HG03175 (cell line): ENCODE measurements around the gene ZNF516.

Experiments used
- ATAC-seq: cut with Tn5 transposase; IDR thresholded peaks from one replicate; pipeline ENCODE4 v1.9.1; 2021; ENCODE audit warnings: mild to moderate bottlenecking, moderate library complexity; ENCODE audit not compliant: unreplicated experiment

Gene ZNF516

DNA sequence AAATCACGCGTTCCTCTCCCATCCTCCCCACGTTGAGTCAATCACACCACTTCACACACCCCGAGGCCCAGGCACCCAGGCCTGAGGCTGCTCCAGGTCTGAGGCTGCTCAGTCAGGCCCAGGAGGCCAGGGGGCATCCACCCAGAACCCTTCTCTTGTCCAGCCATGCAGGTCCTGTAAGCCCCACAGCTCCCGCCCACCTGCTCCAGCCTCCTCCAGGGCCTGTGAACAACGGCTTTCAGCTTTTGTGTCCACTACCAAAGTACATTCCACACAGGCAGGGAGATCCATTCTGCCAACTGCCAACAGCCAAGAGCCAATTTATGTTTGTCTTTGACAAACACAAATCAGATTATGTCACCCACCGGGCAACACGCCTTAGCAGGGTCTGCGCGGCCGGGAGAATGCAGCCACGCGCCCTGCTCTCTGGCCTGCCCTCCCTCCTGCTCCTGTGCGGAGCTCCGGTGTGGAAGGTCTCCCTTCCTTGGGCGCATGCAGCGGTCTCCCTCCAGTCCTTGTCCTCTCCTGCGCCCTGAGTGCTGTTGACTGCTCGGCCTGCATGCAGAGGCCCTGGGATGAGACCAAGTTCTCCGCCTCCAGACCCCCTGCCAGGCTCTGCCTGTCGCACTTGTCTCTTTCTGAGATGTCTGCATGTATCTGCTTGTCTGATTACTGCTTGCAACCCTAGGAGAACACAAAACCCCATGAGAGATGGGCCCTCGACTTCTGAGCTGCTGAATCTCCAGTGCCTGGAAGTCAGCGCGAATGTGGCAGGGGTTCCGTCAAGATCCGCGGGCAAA lies 146.6 kb downstream of the ZNF516 start:
- ATAC-seq: no peak

DNA sequence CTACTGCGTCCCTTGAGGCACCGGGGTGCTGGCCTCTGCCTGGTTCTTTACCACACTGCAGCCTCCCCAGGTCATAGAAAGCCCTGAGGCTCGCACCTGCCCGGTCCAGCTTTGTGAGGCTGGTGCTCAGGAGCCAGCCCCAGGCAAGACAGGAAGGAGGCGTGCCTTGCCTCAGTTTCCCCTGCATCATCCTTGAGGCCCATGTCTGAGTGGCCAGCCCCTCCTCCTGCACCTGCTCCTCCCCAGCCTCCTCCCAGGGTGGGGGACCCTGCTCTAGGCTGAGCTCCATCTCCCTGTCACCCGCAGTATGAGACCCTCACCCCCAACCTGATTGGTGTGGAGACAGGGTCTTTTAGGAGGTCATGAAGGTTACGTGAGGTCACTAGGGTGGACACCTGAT lies 147.7 kb downstream of the ZNF516 start:
- no peak for ATAC-seq

DNA sequence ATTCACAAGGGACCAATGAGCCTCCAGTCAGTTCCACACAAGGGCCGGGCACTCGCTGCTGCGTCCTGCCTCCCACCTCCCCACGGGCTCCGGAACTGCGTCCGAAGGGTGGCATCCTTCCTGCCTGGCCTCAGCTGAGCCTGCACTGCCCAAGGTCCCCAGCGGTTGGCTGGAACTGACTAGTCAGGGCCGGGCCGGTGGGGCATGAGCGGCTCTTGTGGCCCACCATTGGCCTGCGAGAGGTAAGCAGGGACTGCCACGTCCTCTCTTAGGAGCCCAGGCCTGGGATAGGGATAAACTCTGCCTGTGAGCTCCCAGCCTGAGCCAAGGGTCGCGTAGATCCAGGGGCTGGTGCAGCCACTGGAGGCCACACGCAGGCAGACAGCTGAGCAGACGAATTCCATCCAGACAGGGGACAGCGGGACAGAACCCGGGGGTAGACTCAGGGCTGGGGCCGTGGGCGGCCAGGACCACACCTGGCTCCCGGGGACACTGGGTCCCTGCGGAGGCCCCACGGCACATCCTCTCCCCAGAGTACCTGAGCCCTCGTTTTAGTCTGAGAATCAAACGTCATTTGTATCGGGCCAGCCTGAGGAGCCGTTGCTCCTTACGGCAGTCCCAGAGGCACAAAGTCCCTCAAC lies 148.4 kb downstream of the ZNF516 start:
- no peak for ATAC-seq

DNA sequence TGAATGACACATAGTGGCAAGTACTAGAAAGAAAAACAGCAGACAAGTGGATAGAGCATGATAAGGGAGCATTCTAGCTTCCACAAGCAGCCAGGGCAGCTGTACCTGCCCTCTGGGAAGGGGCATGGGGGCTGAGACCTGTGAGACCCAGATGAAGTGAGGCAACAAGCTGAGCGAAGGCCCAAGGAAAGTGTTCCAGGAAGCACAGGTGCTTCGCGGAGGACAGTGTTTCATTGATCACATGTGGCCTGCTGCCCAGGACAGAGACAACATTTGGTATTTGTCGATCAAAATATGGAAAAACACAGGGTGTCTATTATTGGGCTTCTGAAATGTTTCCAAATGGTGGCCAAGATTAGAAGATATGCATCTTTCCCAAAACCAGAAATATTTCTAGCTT lies 149.1 kb downstream of the ZNF516 start:
- ATAC-seq: no peak

DNA sequence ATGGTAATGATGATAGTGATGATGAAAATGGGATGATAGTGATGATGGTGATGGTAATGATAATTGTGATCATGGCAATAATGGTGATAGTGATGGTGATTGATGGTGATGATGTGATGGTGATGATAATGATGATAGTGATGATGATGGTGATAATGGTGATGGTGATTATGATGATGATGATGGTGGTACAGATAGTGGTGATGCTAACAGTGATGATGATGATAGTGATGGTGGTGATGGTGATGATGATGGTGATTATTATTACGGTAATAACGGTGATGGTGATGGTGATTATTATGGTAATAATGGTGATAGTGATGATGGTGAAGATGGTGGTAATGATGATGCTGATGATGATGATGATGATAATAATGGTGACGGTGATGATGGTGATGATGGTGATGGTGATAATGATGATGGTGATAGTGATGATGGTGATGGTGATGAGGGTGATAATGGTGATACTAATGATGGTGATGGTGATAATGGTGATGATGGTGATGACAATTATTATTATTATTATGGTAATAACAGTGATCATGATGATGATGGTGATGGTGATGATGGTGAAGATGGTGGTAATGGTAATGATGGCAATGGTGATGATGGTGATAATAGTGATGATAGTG lies 151.0 kb downstream of the ZNF516 start:
- ATAC-seq: no peak

DNA sequence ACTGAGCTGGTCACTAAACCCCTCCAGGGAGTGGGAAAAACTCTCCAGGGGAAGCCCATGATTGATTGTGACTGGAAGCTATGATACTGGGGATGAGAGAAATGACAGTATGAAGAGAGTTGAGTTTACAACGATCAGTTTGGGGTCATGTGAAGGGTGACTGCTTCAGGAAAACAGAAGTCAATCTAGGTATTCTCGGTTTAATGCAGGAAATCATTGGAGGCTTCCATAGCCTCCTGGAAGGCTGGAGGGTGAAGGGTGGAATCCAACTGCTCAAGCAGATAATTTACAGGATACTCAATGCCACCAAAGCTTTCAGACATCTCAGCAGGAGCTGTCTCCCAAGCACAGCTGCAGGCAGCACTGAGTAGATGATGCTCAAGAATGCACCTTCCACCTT lies 154.6 kb downstream of the ZNF516 start:
- ATAC-seq: no peak

DNA sequence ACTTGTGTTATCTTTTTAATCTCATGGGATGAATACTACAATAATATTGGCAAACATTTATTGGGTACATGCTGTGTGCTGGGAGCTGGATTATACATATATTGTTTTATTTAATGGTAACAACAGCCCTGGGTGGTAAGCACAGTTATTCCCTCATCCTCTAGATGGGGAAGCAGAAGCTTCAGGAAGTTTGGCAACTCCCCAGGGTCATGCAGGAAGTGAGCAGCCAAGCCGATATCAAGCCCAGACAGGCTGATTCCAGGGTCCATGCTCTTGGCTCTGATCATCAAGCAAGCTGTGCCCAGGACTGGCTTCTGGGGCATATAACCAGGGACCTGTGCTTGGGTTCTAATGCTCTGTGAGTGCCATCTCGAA lies 155.8 kb downstream of the ZNF516 start:
- ATAC-seq: no peak

DNA sequence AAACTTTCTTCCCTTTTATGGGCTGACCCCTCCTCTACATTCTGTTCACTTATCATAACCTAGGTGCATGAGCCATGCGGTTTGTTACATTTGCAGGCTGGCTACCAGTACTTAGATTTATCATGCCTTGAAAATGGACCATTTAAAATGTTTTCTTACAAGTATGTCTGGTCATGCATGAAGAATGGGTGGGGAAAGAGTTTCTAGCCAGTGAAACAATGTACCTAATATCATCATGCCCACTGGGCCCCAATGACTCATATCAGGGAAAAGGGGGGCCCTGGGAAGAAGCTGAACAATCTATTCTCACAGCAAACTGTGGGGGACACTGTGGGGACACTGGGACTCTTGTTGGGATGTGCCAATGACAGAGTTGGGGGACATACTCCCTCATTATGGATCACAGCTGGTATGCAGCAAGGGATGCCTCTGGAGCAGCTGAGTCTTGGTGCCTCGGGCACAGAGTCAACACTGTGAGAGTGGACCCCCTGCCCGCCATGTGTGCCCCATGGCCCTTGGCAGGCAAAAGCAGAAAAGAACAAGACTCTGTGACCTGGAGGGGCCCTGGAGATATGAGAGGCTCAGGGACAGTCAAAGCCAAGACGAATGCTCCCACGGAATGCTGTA lies 156.3 kb downstream of the ZNF516 start:
- no peak for ATAC-seq

DNA sequence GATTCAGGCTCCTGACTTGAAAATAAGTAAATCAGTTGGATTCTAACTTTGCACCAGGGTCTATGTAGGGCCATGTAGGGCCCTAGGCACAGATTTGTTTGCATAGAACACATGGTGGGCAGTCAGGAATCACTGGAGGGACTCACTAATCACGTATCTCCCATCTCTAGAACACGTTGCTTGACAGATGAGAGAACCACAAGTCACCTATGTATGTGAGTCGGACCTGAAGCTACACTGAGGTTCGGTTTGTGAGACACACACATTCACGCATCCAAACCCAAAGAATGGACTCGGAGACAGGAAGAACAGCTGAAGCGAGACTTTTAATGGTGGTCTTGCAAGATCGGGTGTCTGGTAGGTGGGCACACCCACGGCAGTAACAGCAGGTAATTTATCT lies 157.0 kb downstream of the ZNF516 start:
- ATAC-seq: no peak

DNA sequence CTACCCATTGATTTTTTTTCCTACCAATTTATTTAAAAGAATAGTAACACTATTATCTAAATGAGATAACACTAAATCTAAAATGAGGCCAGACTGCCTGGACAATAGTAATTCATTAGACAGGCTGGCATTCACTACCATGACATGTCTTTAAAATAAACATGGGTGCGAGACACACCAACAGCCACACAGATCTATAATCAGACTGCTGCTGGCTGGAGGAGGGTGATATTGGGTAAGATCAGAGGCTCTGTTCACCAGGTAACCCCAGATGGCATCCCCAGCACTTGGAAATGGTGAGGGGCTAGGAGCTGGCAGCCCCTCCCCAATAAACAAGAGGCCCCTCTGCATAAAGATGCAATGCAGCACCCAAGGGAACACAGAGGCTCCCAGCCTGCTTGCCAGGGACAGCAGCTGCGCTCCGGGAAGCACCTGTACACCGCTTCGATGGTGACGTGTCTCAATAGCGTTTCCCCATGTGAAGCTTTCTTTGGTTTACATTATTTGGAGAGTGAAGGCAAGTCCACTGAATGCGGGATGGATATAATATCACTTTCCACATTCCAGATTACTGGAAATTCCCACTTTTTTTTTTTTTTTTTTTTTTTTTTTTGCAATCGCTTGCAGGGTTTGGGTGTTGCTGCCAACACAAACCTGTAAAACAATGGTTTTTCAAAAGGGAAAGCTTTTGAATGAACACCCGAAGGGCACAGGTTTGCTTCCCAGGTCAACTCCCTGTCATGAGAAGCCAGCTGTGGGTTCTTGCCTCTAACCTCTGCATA lies 159.0 kb downstream of the ZNF516 start:
- ATAC-seq: no peak

DNA sequence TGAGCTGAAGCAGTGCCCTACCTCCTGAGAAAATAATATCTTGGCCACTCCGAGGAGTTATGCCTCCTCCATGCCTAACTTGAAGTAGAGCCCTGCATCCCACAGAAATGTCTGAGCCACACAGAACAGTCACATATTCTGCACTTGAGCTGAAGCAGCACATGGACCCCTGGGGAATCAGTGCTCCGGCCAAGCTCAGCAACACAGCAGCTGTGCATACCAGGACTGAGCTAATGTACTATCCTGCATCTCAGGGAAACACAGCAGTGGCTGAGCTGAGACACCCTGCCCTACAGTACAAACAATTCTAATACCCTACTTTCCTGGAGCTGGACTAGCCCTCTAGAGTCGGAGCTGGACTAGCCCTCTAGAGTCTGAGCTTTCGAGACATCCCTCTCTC lies 166.9 kb downstream of the ZNF516 start:
- no peak for ATAC-seq

DNA sequence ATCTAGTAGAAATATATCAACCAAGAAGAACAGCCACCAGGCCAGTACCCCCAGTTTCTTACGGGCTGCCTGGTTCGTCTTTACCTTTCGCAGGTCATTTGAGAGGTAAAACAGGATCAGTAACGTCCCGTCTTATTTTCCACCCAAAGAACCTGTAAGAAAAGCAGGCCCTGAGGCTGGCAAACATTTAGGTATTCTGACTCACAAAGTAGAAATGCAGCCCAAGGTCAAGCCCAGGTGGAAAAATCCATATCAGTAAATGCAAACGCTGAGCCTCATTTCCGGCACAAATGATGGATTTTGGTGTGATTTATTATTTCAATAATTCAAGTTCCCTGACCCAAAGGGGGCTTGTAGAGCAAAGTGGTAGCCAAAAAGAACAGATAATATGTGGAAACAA lies 171.2 kb downstream of the ZNF516 start:
- no peak for ATAC-seq

DNA sequence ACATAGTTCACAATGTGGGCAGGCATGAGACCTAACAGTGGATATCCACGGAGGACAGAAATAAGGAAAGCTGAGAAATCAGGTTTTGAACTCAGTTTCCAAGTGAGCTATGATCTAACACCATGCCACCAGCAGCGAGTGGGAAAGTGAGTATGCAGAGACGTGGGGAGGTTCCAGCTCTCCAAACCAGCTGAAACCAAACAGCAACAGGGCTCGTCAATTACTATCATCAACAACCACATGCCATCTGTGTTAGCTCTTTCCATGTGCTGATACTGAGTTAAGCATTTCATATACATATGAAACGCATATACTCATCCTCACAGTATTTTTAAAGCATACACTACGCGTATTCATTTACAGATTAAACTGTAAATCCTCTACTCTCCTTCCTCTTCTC lies 172.4 kb downstream of the ZNF516 start:
- ATAC-seq: no peak

DNA sequence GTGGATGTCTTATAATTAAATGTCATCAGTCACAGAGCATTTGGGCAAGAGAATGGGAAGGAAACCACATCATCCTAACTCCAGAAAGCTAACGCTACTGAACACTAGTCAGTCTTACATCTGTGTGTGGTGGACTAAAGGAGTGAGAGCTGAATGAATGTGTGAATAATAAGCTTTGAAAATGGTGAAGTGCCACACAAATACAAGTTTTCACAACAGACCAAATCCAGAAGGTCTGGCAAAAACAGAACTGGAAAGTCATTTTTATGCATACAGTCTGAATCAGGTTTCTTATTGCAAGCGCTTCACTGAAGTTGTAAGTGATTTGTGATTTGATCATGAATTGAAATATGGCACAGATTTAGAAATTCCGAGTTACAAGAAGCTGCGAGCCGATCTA lies 175.7 kb downstream of the ZNF516 start:
- no peak for ATAC-seq

DNA sequence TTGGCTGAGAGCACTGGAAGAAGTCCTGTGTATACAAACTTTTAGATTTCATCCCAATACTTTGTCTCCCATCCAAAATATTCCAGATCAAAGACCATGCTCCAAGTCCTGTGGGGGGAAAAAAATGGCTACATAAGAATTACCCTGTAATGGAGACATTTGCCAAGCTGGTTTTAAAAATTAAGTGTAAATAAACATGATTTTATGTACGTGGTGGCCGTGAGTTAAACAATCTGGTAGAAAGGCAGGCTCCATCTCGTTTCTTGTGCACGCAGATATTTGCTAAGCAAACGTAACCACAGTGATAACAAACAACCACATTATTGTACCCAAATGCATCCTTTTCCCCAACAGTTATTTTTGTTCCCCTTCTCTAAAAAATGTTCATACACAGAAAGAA lies 176.4 kb downstream of the ZNF516 start:
- ATAC-seq: no peak

DNA sequence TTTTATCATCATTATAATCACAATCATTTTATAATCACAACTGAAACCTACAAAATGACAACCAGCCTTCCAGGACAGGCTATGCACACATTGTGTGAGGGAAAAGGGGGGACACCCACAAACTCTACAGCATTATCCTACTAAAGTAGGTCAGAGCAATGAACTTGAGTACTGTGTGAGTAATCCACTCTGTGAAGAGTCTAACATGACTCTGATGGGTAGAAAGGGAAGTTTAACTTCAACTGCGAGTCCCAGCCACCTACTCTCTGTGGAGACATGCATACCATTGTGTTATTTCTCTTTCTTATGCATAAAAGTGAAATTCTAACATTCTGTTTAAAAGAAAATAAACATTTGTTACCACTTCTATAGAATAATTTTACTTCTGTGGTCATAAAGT lies 177.9 kb downstream of the ZNF516 start:
- ATAC-seq: no peak

DNA sequence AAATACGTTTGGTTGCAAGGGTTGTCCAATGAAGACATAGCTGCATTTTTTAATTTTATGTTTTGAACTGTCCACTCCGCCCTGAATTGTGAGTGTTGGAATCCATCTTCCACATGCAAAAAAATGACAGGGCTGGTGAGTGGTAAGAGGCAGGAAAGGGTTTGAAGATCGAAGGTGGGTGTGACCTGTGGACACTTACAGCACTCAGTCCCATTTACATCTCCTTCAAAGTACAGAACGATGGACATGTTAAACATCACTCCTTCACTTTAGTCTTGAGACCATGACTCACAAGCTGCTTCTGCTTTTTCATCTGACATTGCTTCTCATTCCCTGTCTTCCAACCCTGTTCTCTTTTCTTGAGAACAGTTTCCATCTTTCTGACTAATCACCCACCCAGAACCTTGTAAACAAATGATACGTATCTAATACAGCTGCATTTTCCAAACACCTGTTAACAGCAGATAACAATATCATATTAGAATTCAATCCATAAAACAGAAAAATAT lies 179.3 kb downstream of the ZNF516 start:
- no peak for ATAC-seq

DNA sequence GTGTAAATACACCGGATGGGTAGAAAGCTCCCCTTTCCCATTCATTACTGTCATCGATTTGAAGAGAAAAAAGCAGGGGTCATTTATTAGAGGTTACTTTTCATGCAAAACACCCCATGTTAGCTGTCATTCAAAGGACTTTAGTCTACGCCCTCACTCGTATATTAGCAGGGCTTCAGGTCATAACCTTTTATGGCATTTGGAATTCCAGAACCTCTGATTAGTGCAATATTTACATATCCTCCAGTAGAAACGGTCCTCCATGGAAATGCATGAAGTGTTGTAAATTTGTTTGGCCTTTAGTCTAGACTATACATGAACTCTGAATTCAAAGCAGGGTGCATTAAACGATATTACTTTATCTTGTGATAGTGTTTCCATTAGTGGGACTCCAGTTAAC lies 180.5 kb downstream of the ZNF516 start:
- ATAC-seq: no peak

DNA sequence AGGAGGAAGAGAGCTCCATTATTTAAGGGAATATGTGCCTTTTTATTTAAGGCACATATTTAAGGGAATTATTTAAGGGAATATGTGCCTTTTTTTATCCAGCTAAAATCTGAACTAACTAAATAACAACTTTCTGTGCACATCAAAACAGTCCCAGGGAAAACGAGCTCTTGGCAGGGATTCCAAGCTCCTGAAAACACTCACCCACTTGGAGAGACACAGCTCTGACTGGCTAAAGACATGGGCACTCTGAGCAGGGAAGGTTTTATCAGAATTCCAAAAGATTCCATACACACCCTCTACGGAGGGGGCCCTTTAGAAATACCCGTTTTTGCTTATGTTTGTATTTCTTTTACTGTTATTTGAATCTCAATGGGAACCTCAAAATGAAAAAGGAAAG lies 181.0 kb downstream of the ZNF516 start:
- no peak for ATAC-seq
